HepG2 (cell line): ENCODE data around the gene HELZ2. TPM values are rescaled to one million over a fixed set of nuclear protein-coding genes. Genes with fewer than 3 reads are reported as not detected.

Source experiments
- ATAC-seq: fragments of 200-7000 bp; cut with Tn5 transposase; 3 replicates; pipeline ENCODE4 v1.9.1; 2020; ENCODE audit warnings: mild to moderate bottlenecking, moderate library complexity
- BruUV-seq: library from RNA; stranded (reverse); fragments of 400-500 nt; replicated peaks from 2 replicates; lab custom pipeline; 2021; lab: Mats Ljungman, UMichigan
- CTCF ChIA-PET: fragments of 300-600 bp; formaldehyde crosslinking; extraction: SDS; loops from one replicate; lab custom pipeline; 2021; ENCODE audit warnings: low total read pairs, inconsistent platforms, low intra/inter-chr PET ratio; lab: Yijun Ruan, JAX
- POLR2A ChIA-PET: fragments of 350-600 bp; sonication (Branson Sonifier 250); formaldehyde crosslinking; loops from one replicate; lab custom pipeline; 2020; ENCODE audit warnings: antibody characterized with exemption, inconsistent platforms; lab: Yijun Ruan, JAX
- DNase-seq: peaks from one replicate; pipeline ENCODE4 v3.0.0-alpha.2; 2015; ENCODE audit warnings: low spot score
- FAIRE-seq: peaks from 3 replicates; lab custom pipeline; 2011; peaks lifted over from hg19 to GRCh38; lab: Jason Lieb, UNC
- H2AFZ ChIP-seq: one replicate; pipeline ENCODE4 v1.6.1; 2011; ENCODE audit warnings: low read length, inconsistent platforms
- H3K27ac ChIP-seq: fragments of 300-600 bp; 3 replicates; pipeline ENCODE4 v1.8.0; 2011; ENCODE audit warnings: mixed run types, mild to moderate bottlenecking, mixed read lengths, low read length, inconsistent platforms; ENCODE audit not compliant: insufficient read depth; ENCODE audit errors: extremely low read length
- H3K27me3 ChIP-seq, 2 experiments: fragments of 200-600 bp in 1 of 2; 2 replicates in 1 of 2; 3 replicates in 1 of 2; pipeline versions ENCODE4 v1.6.0 to v1.8.0; 2011; ENCODE audit warnings: low read length in 2 of 2, mild to moderate bottlenecking in 2 of 2, moderate library complexity in 2 of 2, inconsistent platforms in 1 of 2; ENCODE audit not compliant: insufficient read depth in 2 of 2, control insufficient read depth in 1 of 2
- H3K36me3 ChIP-seq, 2 experiments: fragments of 200-600 bp in 1 of 2; replicated peaks in 1 of 2; 2 replicates in 1 of 2; 3 replicates in 1 of 2; pipeline versions ENCODE4 v1.5.1 to v1.8.0; 2011; ENCODE audit warnings: low read length in 2 of 2, inconsistent platforms in 1 of 2; ENCODE audit not compliant: insufficient read depth in 2 of 2, control insufficient read depth in 1 of 2
- H3K4me1 ChIP-seq: 2 replicates; pipeline ENCODE4 v1.5.1; 2012; ENCODE audit warnings: low read length, inconsistent platforms; ENCODE audit not compliant: insufficient read depth
- H3K4me2 ChIP-seq: 2 replicates; pipeline ENCODE4 v1.6.0; 2011; ENCODE audit warnings: low read depth, low read length, inconsistent platforms
- H3K4me3 ChIP-seq, 3 experiments: fragments of 200-600 bp in 1 of 3; sonication (generic), shearing (Covaris generic) in 1 of 3; replicated peaks in 1 of 3; 2 replicates each; pipeline ENCODE4 v1.5.1; 2011 to 2016; ENCODE audit warnings: low read length in 3 of 3, inconsistent platforms in 2 of 3, low read depth in 2 of 3, mild to moderate bottlenecking in 2 of 3, control low read depth in 1 of 3, mixed read lengths in 1 of 3; ENCODE audit not compliant: insufficient read depth in 1 of 3
- H3K79me2 ChIP-seq: one replicate; pipeline ENCODE4 v1.6.1; 2011; ENCODE audit warnings: low read length, inconsistent platforms; ENCODE audit not compliant: insufficient read depth
- H3K9ac ChIP-seq: 2 replicates; pipeline ENCODE4 v1.6.0; 2011; ENCODE audit warnings: mild to moderate bottlenecking, low read depth, low read length, inconsistent platforms; ENCODE audit not compliant: insufficient read depth
- H3K9me3 ChIP-seq: 2 replicates; pipeline ENCODE4 v1.5.1; 2012; ENCODE audit warnings: mild to moderate bottlenecking, low read length
- H4K20me1 ChIP-seq: 2 replicates; pipeline ENCODE4 v1.6.0; 2011; ENCODE audit warnings: inconsistent platforms, mild to moderate bottlenecking, low read length, moderate library complexity; ENCODE audit not compliant: insufficient read depth
- HIVEP1 ChIP-seq: sonication (generic); formaldehyde crosslinking; IDR thresholded peaks from 2 replicates; pipeline ENCODE4 v1.4.0; 2020; ENCODE audit warnings: mild to moderate bottlenecking, missing genetic modification reagents
- KLF16 ChIP-seq, 2 experiments: sonication (generic) in 1 of 2; formaldehyde crosslinking in 1 of 2; IDR thresholded peaks; 2 replicates each; pipeline versions ENCODE4 v1.6.1 to v1.8.0; 2016 to 2023; ENCODE audit warnings: missing genetic modification reagents in 2 of 2, missing compliant biosample characterization in 1 of 2
- MEIS2 ChIP-seq: sonication (generic); formaldehyde crosslinking; IDR thresholded peaks from 2 replicates; pipeline ENCODE4 v1.9.0; 2021; ENCODE audit warnings: mild to moderate bottlenecking, missing genetic modification reagents
- PRPF4 ChIP-seq: fragments of 200-400 bp; formaldehyde crosslinking; IDR thresholded peaks from 2 replicates; pipeline ENCODE4 v1.6.1; 2016; ENCODE audit warnings: low read length, low read depth; ENCODE audit not compliant: poor library complexity, severe bottlenecking
- SATB2 ChIP-seq: sonication (generic); formaldehyde crosslinking; IDR thresholded peaks from 2 replicates; pipeline ENCODE4 v1.5.0; 2020; ENCODE audit warnings: missing genetic modification reagents
- SMARCE1 ChIP-seq: fragments of 450-650 bp; IDR thresholded peaks from 2 replicates; pipeline ENCODE4 v1.6.1; 2017; ENCODE audit warnings: borderline replicate concordance
- SRSF4 ChIP-seq: fragments of 200-400 bp; formaldehyde crosslinking; IDR thresholded peaks from one replicate; pipeline ENCODE4 v1.6.1; 2018; ENCODE audit warnings: mild to moderate bottlenecking, low read depth, low read length, moderate library complexity; ENCODE audit not compliant: poor library complexity, severe bottlenecking
- TCF7L2 ChIP-seq: IDR thresholded peaks from 2 replicates; pipeline ENCODE4 v1.6.1; 2011; ENCODE audit warnings: mild to moderate bottlenecking, low read depth, low read length, moderate library complexity
- TFDP1 ChIP-seq: IDR thresholded peaks from 2 replicates; pipeline ENCODE4 v1.6.1; 2016; ENCODE audit warnings: missing compliant biosample characterization, missing genetic modification reagents, borderline replicate concordance
- ZBTB7B ChIP-seq: sonication (generic); formaldehyde crosslinking; IDR thresholded peaks from 2 replicates; pipeline ENCODE4 v1.4.0; 2020; ENCODE audit warnings: missing genetic modification reagents
- ZFP91 ChIP-seq: sonication (generic); formaldehyde crosslinking; IDR thresholded peaks from 2 replicates; pipeline ENCODE4 v1.9.0; 2022; ENCODE audit warnings: missing genetic modification reagents, mild to moderate bottlenecking, borderline replicate concordance
- ZNF230 ChIP-seq: sonication (generic); formaldehyde crosslinking; IDR thresholded peaks from 2 replicates; pipeline ENCODE4 v1.4.0; 2020; ENCODE audit warnings: mild to moderate bottlenecking, missing genetic modification reagents
- ZNF263 ChIP-seq: sonication (generic); formaldehyde crosslinking; IDR thresholded peaks from 2 replicates; pipeline ENCODE4 v1.4.0; 2020; ENCODE audit warnings: missing genetic modification reagents
- ZSCAN12 ChIP-seq: sonication (generic); formaldehyde crosslinking; IDR thresholded peaks from 2 replicates; pipeline ENCODE4 v1.9.0; 2021; ENCODE audit warnings: mild to moderate bottlenecking, missing genetic modification reagents
- ZZZ3 ChIP-seq: sonication (generic); formaldehyde crosslinking; IDR thresholded peaks from 2 replicates; pipeline ENCODE4 v1.4.0; 2020; ENCODE audit warnings: missing genetic modification reagents, mild to moderate bottlenecking, borderline replicate concordance
- WGBS: methylation state at CpG from one replicate; pipeline ENCODE4 v1.1.6; 2017; ENCODE audit warnings: low lambda C conversion rate; 5-methylcytosine and 5-hydroxymethylcytosine counted together
- in situ Hi-C: cut with HindIII; loops from 2 replicates; pipeline ENCODE4 v1.10.0; 2017; ENCODE audit warnings: low pct_unique_long_range_greater_than_20kb; ENCODE audit not compliant: extremely low pct_ligation_motif_present
- intact Hi-C: fragments of 100-400 bp; cut with micrococcal nuclease; formaldehyde crosslinking; loops from one replicate; pipeline ENCODE4 v1.10.0; 2022; ENCODE audit not compliant: unreplicated experiment
- polyA plus RNA-seq, 8 experiments: library from polyadenylated mRNA; depleted of rRNA in 3 of 8; stranded (reverse) in 7 of 8; unstranded in 1 of 8; fragments of >200 nt; fragmentation: Illumina TruSeq in 4 of 8; extraction: Trizol in 4 of 8; gene quantifications; 2 replicates each; pipeline versions ENCODE4 v1.2.1 to v1.2.3, GENCODE V29; 2011 to 2016; ENCODE audit warnings: low read depth in 4 of 8, missing spikeins in 1 of 8, mixed read lengths in 1 of 8; ENCODE audit not compliant: insufficient read depth in 1 of 8
- total RNA-seq, 5 experiments: library from RNA; depleted of rRNA; stranded (reverse); fragments of >200 nt; fragmentation: Illumina TruSeq; extraction: Trizol; gene quantifications; 2 replicates each; pipeline ENCODE4 v1.2.3, GENCODE V29; 2016; ENCODE audit warnings: low read depth in 1 of 5
- TF ChIP-seq, protein P1 (sequence below): sonication (generic); formaldehyde crosslinking; IDR thresholded peaks from 2 replicates; pipeline ENCODE4 v1.4.0; 2020; ENCODE audit warnings: missing genetic modification reagents
- TF ChIP-seq, protein P2 (sequence below): sonication (generic); formaldehyde crosslinking; conservative IDR thresholded peaks from 2 replicates; pipeline ENCODE4 v1.8.0; 2022; ENCODE audit warnings: mild to moderate bottlenecking, moderate library complexity, missing genetic modification reagents

HELZ2 gene
- total and polyA plus RNA-seq, 2 of the 13 experiments (the other 11 are each of a cell fraction or from before 2014, with no cell fraction given), result 9.6 to 10.1 TPM

DNA sequence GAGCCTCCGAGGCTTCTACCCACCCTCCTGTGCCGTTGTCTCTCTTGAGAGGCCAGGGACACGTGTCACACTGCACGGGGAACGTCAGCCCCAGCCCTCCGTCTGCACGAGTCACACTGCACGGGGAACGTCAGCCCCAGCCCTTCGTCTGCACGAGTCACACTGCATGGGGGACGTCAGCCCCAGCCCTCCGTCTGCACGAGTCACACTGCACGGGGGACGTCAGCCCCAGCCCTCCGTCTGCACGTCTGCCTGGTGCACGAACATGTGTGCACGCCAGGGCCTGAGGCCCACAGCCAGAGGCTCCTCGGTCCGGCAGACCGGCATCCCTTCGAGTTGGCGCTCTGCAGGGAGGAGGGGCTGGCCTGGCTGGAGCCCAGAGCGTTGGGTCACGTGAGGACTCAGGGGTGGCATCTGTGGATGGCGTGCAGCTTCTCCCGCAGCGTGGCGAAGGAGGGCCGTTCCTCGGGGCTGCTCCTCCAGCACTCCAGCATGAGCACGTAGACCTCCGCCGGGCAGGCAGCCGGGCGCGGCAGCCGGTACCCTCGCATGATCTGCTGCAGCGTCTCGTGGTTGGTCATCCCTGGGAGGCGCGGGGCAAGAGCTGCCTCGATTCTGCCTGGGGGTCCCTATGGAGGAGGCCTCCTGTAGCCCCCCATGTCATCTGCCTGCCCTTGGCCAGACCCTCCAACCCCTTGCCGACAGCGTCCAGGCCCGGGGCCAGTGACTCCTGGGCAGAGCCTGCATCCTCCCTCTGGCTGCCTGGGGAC lies 33.4 kb downstream of the HELZ2 start:
- BruUV-seq, result no TSS peak
- intact Hi-C loops (no loop called here), in situ Hi-C loops (no loop called here)
- H3K4me1 ChIP-seq, result peaks cover 51% of the 10 kb centered on the region
- H3K27ac ChIP-seq, result no peak overlapping the region
- ATAC-seq (no peak), FAIRE-seq (no peak), DNase-seq (no peak)
- no peaks in the 10 kb centered on the region for H3K9me3 ChIP-seq
- no peaks in the 10 kb centered on the region for H3K36me3 ChIP-seq
- no peak overlapping the region for H3K9ac ChIP-seq
- peak overlapping the region; percentile 54; the same call in 1 of the 2 replicates for H3K4me2 ChIP-seq
- H3K4me3 ChIP-seq, result peak overlapping the region in 1 of 3 experiments; percentile 15; a peak in 1 of 6 replicates
- ChIA-PET POLR2A (no interaction called here), CTCF (no interaction called here)
- 17% methylated on average over 18 of the region's 49 CpGs for WGBS
- H4K20me1 ChIP-seq, result no peaks in the 10 kb centered on the region; the same call in 1 of the 2 replicates
- no peak overlapping the region for H2AFZ ChIP-seq
- no peaks in the 10 kb centered on the region for H3K79me2 ChIP-seq
- peaks cover 38 to 70% of the 10 kb centered on the region in 2 experiments for H3K27me3 ChIP-seq
- 0 out of 2 replicates have a peak, but pooled peaks have one; percentile 37 for TF ChIP-seq ZZZ3 (CRISPR knock-in tag)
- no peak for TF ChIP-seq HIVEP1 (CRISPR knock-in tag)
- TF ChIP-seq ZBTB7B (CRISPR knock-in tag), result no peak
- TF ChIP-seq, protein P1, sequence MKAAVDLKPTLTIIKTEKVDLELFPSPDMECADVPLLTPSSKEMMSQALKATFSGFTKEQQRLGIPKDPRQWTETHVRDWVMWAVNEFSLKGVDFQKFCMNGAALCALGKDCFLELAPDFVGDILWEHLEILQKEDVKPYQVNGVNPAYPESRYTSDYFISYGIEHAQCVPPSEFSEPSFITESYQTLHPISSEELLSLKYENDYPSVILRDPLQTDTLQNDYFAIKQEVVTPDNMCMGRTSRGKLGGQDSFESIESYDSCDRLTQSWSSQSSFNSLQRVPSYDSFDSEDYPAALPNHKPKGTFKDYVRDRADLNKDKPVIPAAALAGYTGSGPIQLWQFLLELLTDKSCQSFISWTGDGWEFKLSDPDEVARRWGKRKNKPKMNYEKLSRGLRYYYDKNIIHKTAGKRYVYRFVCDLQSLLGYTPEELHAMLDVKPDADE (CRISPR knock-in tag), result no peak
- no peak for TF ChIP-seq SATB2 (CRISPR knock-in tag)
- no peak for TF ChIP-seq ZSCAN12 (CRISPR knock-in tag)
- TF ChIP-seq ZFP91 (CRISPR knock-in tag), result peak; percentile 41; the same call in 1 of the 2 replicates
- TF ChIP-seq TFDP1 (CRISPR knock-in tag), result no peak
- no peak for TF ChIP-seq MEIS2
- 0 out of 2 replicates have a peak, but pooled peaks have one; percentile 24 for TF ChIP-seq ZNF263 (CRISPR knock-in tag)
- TF ChIP-seq ZNF230, result 0 out of 2 replicates have a peak, but pooled peaks have one; percentile 56
- no peak for TF ChIP-seq PRPF4
- no peak for TF ChIP-seq SRSF4
- no peak for TF ChIP-seq TCF7L2
- TF ChIP-seq, protein P2, sequence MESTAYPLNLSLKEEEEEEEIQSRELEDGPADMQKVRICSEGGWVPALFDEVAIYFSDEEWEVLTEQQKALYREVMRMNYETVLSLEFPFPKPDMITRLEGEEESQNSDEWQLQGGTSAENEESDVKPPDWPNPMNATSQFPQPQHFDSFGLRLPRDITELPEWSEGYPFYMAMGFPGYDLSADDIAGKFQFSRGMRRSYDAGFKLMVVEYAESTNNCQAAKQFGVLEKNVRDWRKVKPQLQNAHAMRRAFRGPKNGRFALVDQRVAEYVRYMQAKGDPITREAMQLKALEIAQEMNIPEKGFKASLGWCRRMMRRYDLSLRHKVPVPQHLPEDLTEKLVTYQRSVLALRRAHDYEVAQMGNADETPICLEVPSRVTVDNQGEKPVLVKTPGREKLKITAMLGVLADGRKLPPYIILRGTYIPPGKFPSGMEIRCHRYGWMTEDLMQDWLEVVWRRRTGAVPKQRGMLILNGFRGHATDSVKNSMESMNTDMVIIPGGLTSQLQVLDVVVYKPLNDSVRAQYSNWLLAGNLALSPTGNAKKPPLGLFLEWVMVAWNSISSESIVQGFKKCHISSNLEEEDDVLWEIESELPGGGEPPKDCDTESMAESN, result no peak
- TF ChIP-seq SMARCE1, result no peak
- 0 out of 4 replicates have a peak, but pooled peaks of 1 of the 2 experiments have one; percentile 76 for TF ChIP-seq KLF16 (CRISPR knock-in tag; IDR thresholded peaks at IDR 0.05)
